ENCODE data around the gene FBXO21.

DNA sequence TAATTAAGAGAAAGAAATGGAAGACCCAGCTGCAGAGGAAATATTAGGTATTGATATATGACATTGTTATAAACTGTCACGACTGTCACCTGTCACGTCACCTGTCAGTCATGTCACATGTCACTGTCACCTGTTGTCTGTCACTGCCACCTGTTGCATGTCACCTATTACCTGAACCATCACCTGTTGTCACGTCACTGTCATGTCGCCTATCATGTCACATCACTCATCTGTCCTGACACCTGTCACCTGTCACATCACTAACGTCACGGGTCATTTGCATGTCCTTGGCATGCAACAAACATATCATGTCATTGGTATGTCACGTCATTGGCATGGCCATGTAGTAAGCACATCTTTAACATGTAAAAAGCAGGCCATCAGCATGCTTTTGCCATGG, 64.5 kb downstream of the FBXO21 start:
- TF ChIP-seq, protein P1, sequence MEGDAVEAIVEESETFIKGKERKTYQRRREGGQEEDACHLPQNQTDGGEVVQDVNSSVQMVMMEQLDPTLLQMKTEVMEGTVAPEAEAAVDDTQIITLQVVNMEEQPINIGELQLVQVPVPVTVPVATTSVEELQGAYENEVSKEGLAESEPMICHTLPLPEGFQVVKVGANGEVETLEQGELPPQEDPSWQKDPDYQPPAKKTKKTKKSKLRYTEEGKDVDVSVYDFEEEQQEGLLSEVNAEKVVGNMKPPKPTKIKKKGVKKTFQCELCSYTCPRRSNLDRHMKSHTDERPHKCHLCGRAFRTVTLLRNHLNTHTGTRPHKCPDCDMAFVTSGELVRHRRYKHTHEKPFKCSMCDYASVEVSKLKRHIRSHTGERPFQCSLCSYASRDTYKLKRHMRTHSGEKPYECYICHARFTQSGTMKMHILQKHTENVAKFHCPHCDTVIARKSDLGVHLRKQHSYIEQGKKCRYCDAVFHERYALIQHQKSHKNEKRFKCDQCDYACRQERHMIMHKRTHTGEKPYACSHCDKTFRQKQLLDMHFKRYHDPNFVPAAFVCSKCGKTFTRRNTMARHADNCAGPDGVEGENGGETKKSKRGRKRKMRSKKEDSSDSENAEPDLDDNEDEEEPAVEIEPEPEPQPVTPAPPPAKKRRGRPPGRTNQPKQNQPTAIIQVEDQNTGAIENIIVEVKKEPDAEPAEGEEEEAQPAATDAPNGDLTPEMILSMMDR (conservative IDR thresholded peaks at IDR 0.05; ENCODE audit: low read depth, low read length), result no peak
- no peak for TF ChIP-seq BHLHE40 (IDR thresholded peaks at IDR 0.05; ENCODE audit: low read depth, low read length)
- TF ChIP-seq CHD1 (IDR thresholded peaks at IDR 0.05; ENCODE audit: low read depth, low read length), result no peak
- TF ChIP-seq RAD21 (IDR thresholded peaks at IDR 0.05; ENCODE audit: low read length), result no peak
- no peak for TF ChIP-seq NFE2L2 (IDR thresholded peaks at IDR 0.05; ENCODE audit: low read depth, low read length)
- TF ChIP-seq MAZ (IDR thresholded peaks at IDR 0.05; ENCODE audit: borderline replicate concordance, low read depth, low read length), result no peak
